CD4-positive, alpha-beta T cell treated with Interleukin-6 at 100 ng/mL for 8 hours (primary cell): ENCODE results near the gene AGXT.
"Not testable (repeated sequence)": the region's sequence is repeated elsewhere in the genome, so short reads cannot be mapped to it uniquely, and the experiment has no call there.

Source experiments
- DNase-seq: peaks from one replicate; pipeline ENCODE4 v3.0.0-alpha.2; 2020; ENCODE audit warnings: mixed read lengths, low spot score

The AGXT gene

DNA sequence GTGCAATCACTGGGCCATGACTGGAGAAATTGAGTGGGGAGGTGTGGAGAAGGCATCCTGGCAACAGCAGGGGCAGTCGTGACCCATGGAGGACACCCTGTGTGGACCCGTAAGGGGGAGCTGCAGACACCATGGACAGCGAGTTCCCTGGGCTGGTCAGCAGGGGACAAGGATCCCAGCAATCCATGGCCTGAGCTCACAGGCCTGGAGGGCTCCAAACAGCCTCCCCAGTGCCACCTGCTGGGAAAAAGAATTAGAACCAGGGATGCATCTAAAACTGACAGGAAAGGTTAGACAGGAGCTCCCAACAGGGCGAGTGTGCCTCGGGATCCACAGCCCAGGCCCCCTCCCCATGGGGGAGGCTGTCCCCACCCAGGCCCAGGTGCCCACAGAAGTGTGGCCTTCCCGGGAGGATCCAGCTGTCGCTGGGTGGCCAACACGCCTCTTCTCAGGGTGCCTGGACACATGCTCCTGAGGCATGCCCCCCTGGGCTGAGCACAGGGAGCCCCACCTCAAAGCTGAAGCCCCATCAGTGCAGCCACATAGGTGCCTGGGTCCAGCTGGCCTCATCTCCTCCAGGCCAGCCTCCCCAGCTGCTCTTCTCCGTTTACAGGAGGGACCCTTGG, 28.1 kb upstream of the AGXT start:
- DNase-seq, result no peak

DNA sequence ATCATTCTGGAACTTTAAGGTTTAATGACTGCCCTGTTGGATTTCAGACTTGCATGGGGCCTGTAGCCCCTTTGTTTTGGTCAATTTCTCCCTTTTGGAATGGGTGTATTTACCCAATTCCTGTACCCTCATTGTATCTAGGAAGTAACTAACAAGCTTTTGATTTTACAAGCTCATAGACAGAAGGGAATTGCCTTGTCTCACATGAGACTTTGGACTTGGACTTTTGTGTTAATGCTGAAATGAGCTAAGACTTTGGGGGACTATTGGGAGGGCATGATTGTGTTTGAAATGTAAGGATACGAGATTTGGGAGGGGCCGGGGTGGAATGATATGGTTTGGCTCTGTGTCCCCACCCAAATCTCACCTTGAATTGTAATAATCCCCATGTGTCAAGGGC, 22.3 kb upstream of the AGXT start:
- not testable (repeated sequence) for DNase-seq

DNA sequence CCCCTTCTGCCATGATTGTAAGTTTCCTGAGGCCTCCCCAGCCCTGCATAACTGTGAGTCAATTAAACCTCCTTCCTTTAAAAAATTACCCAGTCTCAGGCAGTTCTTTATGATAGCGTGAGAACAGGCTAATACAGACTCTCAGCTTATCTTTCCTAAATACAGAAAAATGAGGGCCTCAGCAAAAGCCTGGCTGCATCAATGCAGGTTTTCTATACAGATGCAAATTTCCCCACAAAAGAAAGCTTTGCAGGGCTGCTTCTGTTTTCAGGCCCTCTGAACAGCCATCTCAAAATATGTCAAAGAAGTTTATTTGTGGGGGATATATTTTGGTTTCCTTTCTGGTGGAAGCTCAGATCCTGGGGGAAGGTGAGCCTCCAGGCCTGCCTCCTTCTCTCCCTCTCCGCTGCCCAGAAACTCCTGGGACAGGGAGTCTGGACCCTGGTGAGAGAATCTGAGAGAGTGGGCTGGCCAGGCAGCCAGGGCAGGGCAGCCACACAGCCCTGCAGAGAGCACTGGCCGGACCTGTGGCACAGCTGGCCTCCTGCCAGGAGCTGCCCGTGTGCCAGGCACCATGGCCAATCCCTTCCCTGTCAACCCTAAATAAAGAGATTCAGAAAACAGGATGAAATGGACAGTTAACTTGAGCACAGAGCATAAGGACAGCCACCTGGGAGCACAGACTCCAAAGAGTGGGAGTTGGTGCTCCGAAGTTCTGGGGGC, 21.6 kb upstream of the AGXT start:
- no peak for DNase-seq

DNA sequence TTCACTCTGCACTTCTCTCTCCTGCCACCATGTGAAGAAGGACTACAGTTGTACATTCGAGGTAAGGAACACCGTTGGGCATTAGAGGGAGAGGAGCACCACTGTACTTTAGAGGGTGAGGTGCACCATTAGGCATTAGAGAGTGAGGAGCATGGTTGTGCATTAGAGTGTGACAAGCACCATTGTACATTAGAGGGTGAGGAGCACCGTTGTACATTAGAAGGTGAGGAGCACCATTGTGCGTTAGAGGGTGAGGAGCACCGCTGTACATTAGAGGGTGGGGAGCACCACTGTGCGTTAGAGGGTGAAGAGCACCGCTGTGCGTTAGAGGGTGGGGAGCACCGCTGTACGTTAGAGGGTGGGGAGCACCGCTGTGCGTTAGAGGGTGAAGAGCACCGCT, 20.8 kb upstream of the AGXT start:
- no peak for DNase-seq

DNA sequence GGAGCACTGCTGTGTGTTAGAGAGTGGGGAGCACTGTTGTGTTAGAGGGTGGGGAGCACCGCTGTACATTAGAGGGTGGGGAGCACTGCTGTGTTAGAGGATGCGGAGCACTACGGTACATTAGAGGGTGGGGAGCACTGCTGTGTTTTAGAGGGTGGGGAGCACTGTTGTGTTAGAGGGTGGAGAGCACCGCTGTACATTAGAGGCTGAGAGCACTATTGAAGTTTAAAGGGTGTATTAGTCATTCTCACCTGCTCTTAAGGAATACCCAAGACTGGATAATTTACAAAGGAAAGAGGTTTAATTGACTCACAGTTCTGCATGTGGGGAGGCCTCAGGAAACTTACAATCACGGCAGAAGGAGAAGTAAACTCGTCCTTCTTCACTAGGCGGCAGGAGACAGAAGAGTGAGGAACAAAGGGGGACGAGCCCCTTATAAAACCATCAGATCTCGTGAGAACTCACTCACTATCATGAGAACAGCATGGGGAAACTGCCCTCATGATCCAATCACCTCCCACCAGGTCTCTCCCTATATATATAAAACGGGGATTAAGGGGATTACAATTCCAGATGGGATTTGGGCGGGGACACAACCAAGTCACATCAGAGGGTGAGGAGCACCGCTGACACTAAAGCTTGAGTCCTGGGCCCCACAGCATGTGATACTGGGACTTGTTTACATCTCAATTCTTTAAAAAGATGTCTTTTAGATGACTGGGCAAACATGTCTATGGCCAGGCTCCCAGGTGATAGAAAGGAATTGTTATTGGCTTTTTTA, 19.5 kb upstream of the AGXT start:
- DNase-seq, result no peak

DNA sequence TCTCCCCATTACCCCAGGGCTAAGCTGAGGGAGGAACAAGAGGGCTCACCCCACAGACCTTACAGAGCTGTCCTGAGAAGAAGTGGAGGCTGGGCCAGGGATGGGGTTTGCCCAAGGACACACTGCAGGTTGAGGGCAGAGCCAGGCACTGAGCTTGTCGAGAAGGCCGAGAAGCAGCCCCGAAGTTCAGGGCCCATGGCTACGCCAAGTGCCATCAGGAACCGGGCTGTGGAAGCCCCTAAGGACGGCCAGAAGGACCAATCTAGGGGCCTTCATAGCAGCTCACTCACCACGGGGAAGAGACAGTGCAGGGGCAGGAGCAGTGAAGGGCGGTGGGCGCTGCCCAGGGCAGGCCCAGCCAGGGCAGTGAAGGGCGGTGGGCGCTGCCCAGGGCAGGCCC, 18.6 kb upstream of the AGXT start:
- DNase-seq, result no peak

DNA sequence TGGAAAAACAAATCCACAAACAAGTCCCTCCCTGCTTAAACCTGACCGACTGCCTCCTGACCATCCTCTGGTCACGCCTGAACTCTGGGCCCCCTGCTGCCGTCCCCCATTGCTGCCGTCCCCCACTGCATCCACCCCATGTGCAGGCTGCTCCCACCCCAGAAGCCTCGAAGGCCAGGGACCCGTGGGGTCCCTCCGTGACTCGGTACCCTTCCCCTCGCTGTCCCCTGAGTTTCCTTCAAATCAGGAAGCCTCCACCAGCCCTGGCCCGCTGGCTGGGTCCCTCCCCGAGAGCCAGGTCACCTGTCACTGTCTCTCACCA, 17.9 kb upstream of the AGXT start:
- DNase-seq, result no peak

DNA sequence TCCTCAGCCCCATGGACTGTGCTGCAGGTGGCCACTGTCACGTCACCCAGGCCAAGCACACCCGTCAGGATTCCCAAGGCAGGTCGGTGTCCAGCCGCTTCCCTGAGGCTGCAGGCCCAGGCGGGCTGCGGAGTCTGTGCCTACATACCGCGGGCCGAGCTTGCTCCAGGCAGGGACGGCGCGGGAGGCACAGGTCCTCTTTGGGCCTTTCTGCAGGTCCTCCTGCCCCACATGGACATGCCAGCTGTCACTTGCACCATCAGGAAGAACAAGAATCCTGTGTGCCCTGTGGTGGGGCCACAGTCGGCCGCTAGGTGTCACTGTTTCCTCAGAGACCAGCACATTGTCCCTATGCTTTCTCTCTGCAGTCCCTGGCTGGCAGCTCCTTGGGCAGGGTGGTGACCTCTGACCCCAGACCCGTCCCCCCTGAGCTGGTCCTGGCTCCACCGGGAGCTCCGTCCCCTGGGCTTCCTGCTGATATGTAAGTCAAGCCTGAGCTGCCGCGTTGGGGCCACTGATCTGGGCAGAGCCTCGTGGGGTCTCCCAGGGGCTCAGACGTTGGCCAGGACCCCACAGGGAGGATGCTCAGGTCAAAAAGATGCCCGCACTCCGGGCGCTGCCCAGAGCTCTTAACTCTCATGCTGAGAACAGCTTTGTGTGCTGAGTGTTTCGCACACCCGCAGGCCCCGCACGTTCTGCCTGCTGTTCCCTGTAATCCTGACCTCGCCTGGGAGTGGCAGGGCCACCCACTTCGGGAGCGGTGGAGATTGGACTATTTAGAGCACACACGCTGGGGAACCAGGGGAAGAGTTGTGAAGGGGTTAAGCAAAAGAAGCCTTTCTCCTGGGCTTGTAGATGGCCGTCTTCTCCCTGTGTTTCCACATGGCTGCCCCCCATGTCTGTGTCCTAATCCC, 17.3 kb upstream of the AGXT start:
- DNase-seq, result peak; percentile 76

DNA sequence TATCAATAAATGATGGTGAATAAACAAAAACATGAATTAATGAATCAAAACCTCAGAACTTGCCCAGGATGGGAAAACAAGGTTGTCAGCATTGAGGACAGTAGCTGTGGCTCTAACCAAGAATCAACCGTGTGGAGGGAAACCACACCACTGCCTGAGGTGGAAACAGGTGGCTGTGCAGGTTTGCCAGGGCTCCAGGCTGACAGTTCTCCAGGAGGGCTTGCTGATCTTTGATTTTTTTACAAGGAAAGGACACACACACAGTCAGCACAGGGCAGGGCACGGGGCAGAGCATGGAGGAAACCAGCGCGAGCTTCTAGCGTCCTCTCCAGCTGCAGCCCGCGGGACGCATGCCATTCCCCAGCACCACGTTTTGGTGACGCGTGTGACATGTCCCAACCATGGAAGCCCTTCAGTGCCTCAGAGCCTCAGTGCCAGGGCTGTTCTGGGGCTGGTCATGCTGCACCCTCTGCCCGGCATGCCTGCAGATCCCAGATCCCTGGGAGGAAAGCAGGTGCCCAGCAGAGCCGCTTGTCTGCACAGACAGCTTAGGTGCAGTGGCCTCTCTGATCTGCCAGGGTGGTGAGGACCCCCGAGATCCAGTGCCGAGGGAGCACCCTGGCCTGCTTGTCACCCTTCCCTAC, 15.8 kb upstream of the AGXT start:
- no peak for DNase-seq

DNA sequence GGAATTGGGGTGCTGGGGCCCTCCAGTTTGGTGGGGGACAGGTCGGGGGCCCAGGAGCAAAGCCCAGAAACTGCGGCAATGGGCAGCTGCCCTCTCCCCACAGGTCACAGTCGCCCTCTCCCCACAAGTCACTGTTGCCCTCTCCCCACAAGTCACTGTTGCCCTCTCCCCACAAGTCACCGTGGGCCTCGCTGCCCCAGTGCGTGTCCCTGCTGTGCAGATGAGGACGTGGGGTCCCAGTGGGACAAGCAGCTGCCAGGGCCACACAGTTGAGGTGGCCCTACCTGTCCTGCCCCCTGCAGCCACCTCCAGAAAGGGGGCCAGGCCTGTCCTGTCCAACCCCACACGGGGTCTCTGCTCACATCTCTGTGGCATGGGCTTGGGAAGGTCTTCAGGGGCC, 13.0 kb upstream of the AGXT start:
- no peak for DNase-seq

DNA sequence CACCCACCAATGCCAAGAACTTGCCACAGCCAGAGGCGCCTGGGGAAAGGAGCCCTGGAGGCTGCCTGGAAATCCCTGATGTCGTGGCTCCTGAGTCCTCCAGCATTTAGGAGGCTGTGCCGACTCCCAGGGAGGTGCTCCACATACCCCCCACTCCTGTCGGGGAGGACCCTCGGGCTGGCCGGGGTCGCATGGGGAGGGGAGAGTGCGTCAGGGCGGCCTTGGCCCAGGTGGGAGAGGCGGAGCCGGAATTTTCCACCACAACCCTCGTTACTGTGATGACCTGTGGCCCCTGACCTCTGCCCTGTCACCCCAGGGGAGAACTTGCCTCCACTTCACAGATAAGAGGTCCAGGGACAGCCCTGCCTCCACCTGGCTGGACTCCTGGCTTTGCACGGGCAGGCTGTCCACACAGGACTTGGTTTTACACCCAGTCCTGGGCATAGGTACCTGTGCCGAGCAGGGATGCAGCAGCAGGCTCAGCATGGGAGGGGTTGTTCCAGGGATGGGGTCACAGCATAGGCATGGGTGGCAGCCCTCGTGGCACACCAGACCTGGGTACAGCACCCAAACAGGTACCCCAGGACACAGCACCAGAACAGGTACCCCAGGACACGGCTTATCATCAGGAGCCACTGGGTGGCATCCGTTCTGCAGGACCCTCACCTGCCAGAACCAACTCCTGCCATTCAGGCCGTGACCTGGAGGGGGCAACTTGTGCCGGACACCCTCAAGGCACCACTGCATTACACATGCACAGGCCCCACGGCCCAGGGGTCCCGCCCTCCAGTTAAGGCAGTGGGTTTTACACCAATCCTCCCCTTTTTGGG, 12.3 kb upstream of the AGXT start:
- DNase-seq, result no peak

DNA sequence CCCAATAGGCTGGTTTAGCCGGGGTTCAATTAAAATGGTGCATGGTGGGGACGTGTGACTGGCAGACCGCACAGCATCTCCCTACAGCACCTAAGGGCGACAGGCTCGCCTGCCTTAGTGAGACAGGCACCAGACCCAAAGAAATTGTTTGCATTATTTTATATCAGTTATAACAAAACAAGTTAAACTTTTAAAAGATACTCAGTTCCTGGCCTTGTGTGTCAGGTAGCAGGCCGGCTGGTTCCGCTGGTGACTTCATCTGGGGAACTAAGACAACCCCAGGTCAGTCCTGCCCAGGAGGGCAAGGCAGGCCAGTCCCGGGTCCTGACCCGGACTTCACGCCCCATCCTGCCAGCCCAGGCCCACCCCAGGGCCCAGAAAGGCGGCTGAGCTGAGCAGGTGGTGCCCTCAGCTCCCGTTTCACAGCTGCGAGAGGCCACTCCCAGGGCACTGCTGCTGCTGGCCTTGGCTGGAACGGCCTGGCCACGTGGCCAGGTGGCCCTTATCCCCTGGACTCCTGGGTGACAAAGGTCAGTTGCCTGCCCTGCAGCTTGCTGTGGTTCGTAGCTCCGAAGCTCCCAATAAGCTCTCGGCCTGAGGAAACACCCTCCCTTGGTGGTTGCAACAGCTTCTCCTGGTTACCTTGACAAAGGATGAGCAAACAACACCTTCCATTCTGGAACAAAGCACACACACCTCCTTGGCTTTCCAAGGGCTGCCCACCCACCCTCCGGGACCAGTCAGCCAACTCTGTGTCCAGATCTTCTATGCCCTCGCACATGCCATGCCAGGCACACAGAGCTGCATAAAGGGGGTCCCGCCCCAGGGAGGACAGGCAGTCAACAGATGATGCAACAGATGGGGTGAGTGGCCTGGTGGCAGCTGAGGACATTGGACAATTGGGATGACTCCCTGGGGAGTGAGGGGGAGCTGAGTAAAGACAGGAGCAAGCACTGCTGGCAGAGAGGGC, 11.3 kb upstream of the AGXT start:
- DNase-seq, result no peak

DNA sequence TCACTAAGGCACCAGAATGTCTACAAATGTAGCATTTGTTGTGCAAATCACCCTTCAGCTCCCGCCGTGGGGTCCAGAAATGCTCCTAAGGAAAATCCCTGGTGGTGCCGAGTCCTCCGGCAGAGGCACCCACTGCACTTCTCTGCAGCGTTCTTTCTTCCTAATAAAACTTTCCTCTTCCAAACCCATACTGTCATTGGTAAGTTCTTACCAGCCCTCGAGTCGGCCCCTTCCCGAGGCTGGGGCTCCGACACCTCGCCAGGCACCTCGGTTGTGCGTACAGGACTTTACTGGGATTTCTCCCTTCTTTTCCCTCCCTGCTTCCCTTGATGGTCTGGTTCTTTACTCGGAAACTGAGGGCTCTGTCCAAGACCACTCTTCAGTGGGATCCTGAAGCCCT, 10.3 kb upstream of the AGXT start:
- DNase-seq, result no peak

DNA sequence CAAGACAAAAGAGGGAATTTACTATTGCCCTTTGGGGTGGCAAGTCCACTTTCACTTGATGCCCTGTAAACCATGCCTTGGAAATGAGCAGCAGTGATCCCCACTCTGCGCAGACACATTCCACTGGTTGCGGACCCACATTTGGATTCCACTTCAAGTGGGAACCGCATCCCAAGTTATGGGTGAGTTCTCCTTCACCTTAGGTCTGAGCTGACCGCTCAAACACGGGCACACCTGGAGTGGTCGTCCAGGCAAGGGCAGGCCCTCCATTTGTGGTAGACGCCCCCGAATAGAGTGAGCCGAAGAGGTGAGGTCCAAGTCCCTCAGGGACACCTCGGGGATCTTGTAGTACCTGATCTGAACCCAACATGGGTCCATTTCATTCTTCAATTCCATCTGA, 9.8 kb upstream of the AGXT start:
- no peak for DNase-seq

DNA sequence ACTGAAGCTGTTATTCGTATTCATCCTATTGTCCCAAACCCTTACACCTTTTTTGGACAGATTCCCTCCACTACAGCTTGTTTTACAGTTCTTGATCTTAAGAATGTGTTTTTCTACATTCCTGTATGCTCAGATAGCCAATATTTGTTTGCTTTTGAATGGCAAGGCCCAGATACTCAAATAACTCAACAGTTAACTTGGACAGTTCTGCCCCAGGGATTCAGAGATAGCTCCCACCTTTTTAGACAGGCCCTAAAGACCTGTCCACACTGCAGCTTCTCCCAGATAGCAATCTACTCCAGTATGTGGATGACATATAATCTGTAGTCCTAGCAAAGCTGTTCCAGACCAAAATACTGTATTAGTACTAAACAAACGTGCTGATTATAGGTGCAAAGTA, 7.1 kb upstream of the AGXT start:
- no peak for DNase-seq

DNA sequence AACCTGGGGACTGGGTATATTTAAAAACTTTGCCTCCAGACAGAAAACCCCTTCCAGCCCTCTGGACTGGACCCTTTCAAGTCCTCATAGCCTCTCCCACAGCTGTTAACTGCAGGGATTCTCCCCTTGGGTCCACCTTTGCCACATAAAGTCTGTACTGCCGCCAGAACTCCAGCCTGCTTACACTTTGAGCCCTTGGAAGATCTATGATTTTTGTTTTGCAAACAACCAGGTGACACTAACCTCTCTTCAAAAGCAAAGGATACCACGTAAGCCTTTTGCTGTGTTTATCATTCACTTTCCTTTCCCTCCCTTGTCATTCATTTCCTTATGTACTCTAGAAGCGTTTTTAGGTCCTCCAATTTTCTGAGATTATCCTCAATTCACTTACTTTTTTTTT, 4.1 kb upstream of the AGXT start:
- no peak for DNase-seq

DNA sequence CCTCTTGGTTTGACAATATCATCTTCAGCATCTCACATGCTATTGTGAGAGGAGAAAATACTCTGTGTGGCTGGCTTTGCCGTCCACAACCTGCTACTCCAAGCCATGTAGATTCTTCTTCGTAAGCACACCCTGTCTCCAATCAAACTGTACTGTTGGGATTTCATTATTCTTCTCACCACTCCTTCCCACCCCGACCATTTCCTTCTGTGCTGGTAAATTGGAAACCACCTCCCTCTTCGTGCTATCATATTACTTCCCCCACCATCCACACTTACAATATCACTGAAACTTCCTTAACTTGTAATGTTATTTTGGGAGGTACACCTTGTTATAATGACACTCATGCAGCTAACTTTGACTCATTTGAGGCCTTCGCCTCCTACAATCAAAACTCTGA, 3.2 kb upstream of the AGXT start:
- DNase-seq, result no peak

DNA sequence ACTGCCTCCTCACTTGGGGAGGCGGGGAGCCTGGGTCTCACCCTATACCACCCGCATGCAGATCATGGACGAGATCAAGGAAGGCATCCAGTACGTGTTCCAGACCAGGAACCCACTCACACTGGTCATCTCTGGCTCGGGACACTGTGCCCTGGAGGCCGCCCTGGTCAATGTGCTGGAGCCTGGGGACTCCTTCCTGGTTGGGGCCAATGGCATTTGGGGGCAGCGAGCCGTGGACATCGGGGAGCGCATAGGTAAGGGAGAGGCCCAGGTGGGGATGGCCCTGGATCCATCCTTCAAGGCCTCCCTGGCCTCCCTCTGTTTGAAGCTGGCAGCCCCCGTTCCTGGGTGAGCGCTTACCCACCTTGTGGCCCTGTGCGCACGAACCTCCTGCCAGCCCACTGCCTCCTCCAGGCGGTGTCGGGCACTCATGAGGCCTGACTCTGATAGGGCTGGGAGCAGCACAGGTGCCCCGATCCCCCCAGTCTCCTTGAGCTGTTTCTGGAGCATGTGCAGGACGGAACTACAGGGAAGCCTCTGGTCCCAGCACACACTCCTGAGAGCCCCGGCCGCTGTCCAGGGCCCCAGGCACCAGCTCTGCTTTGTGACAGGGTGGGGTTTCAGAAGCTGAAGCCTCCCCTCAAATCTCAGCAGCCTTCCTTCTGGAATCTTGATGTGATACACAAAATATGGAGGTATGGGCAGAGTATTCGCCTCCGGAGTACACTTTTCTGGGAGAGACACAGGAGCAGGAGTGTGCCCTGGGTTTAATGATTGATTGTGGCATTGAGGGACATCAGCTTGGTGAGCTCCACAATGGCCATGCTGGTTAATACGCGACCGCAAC, 708 bp downstream of the AGXT start:
- DNase-seq, result no peak
